GM12878 (cell line): Measurements from ENCODE around the gene PRR12. TPM values are rescaled to one million over a fixed set of nuclear protein-coding genes. Genes with fewer than 3 reads are reported as not detected.
A peak's percentile ranks its signal among the peaks of the same experiment; 100 is the strongest.

ENCODE experiments used
- ATAC-seq: fragments of 200-7000 bp; cut with Tn5 transposase; 3 replicates; pipeline ENCODE4 v1.9.1; 2020; ENCODE audit warnings: mild to moderate bottlenecking, moderate library complexity
- BruUV-seq: library from RNA; stranded (reverse); fragments of 400-500 nt; replicated peaks from 2 replicates; lab custom pipeline; 2021; lab: Mats Ljungman, UMichigan
- CTCF ChIA-PET: fragments of 300-600 bp; sonication (Branson Sonifier 250); formaldehyde crosslinking; extraction: SDS; loops from one replicate; lab custom pipeline; 2021; ENCODE audit warnings: inconsistent platforms; lab: Yijun Ruan, JAX
- POLR2A ChIA-PET: fragments of 350-600 bp; formaldehyde crosslinking; extraction: SDS; loops from one replicate; lab custom pipeline; 2021; ENCODE audit warnings: inconsistent platforms; lab: Charles Lee
- RAD21 ChIA-PET: fragments of 300-600 bp; sonication (Branson Sonifier 250); formaldehyde crosslinking; loops from one replicate; lab custom pipeline; 2023; ENCODE audit warnings: antibody characterized with exemption; ENCODE audit not compliant: unreplicated experiment; lab: Charles Lee
- SMC1A ChIA-PET: fragments of 300-600 bp; sonication (Branson Sonifier 250); formaldehyde crosslinking; loops from one replicate; lab custom pipeline; 2023; ENCODE audit not compliant: unreplicated experiment, uncharacterized antibody; lab: Charles Lee
- DNase-seq: peaks from one replicate; pipeline ENCODE4 v3.0.0-alpha.2; 2011; ENCODE audit warnings: low read depth, low spot score
- FAIRE-seq: peaks from 3 replicates; lab custom pipeline; 2011; peaks lifted over from hg19 to GRCh38; lab: Jason Lieb, UNC
- H2AFZ ChIP-seq: 2 replicates; pipeline ENCODE4 v1.6.0; 2011; ENCODE audit warnings: low read depth, low read length, control low read depth; ENCODE audit not compliant: control insufficient read depth
- H3K27ac ChIP-seq: 2 replicates; pipeline ENCODE4 v1.5.1; 2011; ENCODE audit warnings: control low read depth; ENCODE audit not compliant: control insufficient read depth, insufficient read depth
- H3K27me3 ChIP-seq, 2 experiments: replicated peaks in 1 of 2; 2 replicates each; pipeline versions ENCODE4 v1.6.0 to v1.6.1; 2011; ENCODE audit warnings: low read length in 1 of 2; ENCODE audit not compliant: control insufficient read depth in 2 of 2, insufficient read depth in 2 of 2
- H3K36me3 ChIP-seq, 2 experiments: 2 replicates each; pipeline ENCODE4 v1.5.1; 2011; ENCODE audit warnings: low read length in 1 of 2; ENCODE audit not compliant: control insufficient read depth in 2 of 2, insufficient read depth in 2 of 2
- H3K4me1 ChIP-seq: 2 replicates; pipeline ENCODE4 v1.6.1; 2011; ENCODE audit warnings: mild to moderate bottlenecking, low read length, moderate library complexity, mixed read lengths; ENCODE audit not compliant: control insufficient read depth, insufficient read depth
- H3K4me2 ChIP-seq: 2 replicates; pipeline ENCODE4 v1.6.0; 2011; ENCODE audit warnings: control low read depth; ENCODE audit not compliant: control insufficient read depth, insufficient read depth
- H3K4me3 ChIP-seq: fragments of 200-600 bp; sonication (generic); 2 replicates; pipeline ENCODE4 v1.5.1; 2016
- H3K79me2 ChIP-seq: 2 replicates; pipeline ENCODE4 v1.6.0; 2011; ENCODE audit warnings: low read length; ENCODE audit not compliant: control insufficient read depth, insufficient read depth
- H3K9ac ChIP-seq: 2 replicates; pipeline ENCODE4 v1.8.0; 2011; ENCODE audit warnings: low read length, control low read depth, mixed read lengths; ENCODE audit not compliant: control insufficient read depth, insufficient read depth
- H3K9me3 ChIP-seq: replicated peaks from 3 replicates; pipeline ENCODE4 v1.5.1; 2011; ENCODE audit warnings: mild to moderate bottlenecking, low read length; ENCODE audit not compliant: control insufficient read depth, insufficient read depth
- H4K20me1 ChIP-seq: 2 replicates; pipeline ENCODE4 v1.6.0; 2011; ENCODE audit not compliant: control insufficient read depth, insufficient read depth
- BCL11A ChIP-seq: IDR thresholded peaks from 2 replicates; pipeline ENCODE4 v1.6.1; 2011; ENCODE audit warnings: low read depth, low read length
- BHLHE40 ChIP-seq, 2 experiments: fragments of 450-650 bp in 1 of 2; IDR thresholded peaks; 2 replicates each; pipeline ENCODE4 v1.6.1; 2011 to 2017; ENCODE audit warnings: low read depth in 2 of 2, borderline replicate concordance in 1 of 2, improper control_type of control experiment in 1 of 2, low read length in 1 of 2, mild to moderate bottlenecking in 1 of 2
- CREB1 ChIP-seq: IDR thresholded peaks from 2 replicates; pipeline ENCODE4 v1.6.1; 2012; ENCODE audit warnings: low read depth, mild to moderate bottlenecking, inconsistent platforms
- DPF2 ChIP-seq: fragments of 450-650 bp; IDR thresholded peaks from 2 replicates; pipeline ENCODE4 v1.6.1; 2017; ENCODE audit warnings: mild to moderate bottlenecking
- EGR1 ChIP-seq, 2 experiments: IDR thresholded peaks; 1 replicate in 1 of 2; 2 replicates in 1 of 2; pipeline ENCODE4 v1.6.1; 2011 to 2012; ENCODE audit warnings: low read depth in 2 of 2, low read length in 2 of 2, borderline replicate concordance in 1 of 2, mild to moderate bottlenecking in 1 of 2, moderate library complexity in 1 of 2
- IKZF1 ChIP-seq: fragments of 450-650 bp; conservative IDR thresholded peaks from 2 replicates; pipeline ENCODE4 v1.6.1; 2017; ENCODE audit warnings: antibody characterized with exemption, mild to moderate bottlenecking
- IKZF2 ChIP-seq, 2 experiments: fragments of 450-650 bp; IDR thresholded peaks; 2 replicates each; pipeline ENCODE4 v1.6.1; 2017; ENCODE audit warnings: mild to moderate bottlenecking in 2 of 2, moderate library complexity in 2 of 2
- IRF4 ChIP-seq: IDR thresholded peaks from 2 replicates; pipeline ENCODE4 v1.6.1; 2011; ENCODE audit warnings: low read depth, low read length
- JUNB ChIP-seq: IDR thresholded peaks from 2 replicates; pipeline ENCODE4 v1.6.1; 2016; ENCODE audit warnings: antibody characterized with exemption, mild to moderate bottlenecking
- MEF2A ChIP-seq: IDR thresholded peaks from 2 replicates; pipeline ENCODE4 v1.6.1; 2011; ENCODE audit warnings: low read depth, mild to moderate bottlenecking, low read length, moderate library complexity; ENCODE audit not compliant: insufficient read depth
- MYC ChIP-seq: IDR thresholded peaks from 2 replicates; pipeline ENCODE4 v1.6.1; 2011; ENCODE audit warnings: mild to moderate bottlenecking, low read length, moderate library complexity, inconsistent platforms; ENCODE audit not compliant: insufficient read depth, insufficient replicate concordance, insufficient read length, severe bottlenecking
- RBBP5 ChIP-seq: fragments of 200-600 bp; sonication (generic); conservative IDR thresholded peaks from 2 replicates; pipeline ENCODE4 v1.6.1; 2016
- WGBS: methylation state at CpG from one replicate; pipeline ENCODE4 v1.1.6; 2016; ENCODE audit warnings: low lambda C conversion rate; ENCODE audit not compliant: insufficient replicate concordance, insufficient coverage; ENCODE audit errors: missing lambda C conversion rate; 5-methylcytosine and 5-hydroxymethylcytosine counted together
- in situ Hi-C: fragments of 300-500 bp; cut with MboI; formaldehyde crosslinking; loops from 9 replicates; pipeline ENCODE4 v1.14.3; 2018; ENCODE audit warnings: mixed read lengths
- intact Hi-C: fragments of 100-400 bp; cut with micrococcal nuclease; formaldehyde crosslinking; loops from one replicate; pipeline ENCODE4 v1.14.2; 2022; ENCODE audit not compliant: unreplicated experiment
- polyA plus RNA-seq, 11 experiments: library from polyadenylated mRNA; depleted of rRNA in 4 of 11; unstranded in 6 of 11; stranded (reverse) in 5 of 11; fragments of >200 nt; fragmentation: Nextera tagmentation in 4 of 11; fragmentation: Illumina TruSeq in 1 of 11; extraction: Ambion mirVana in 4 of 11; extraction: Trizol in 1 of 11; gene quantifications; 1 replicate in 1 of 11; 2 replicates in 10 of 11; pipeline versions ENCODE4 v1.2.1 to v1.2.3, GENCODE V29; 2011 to 2016; ENCODE audit warnings: inconsistent platforms in 2 of 11, missing spikeins in 2 of 11, low read depth in 1 of 11
- total RNA-seq, 4 experiments: library from RNA; depleted of rRNA in 3 of 4; stranded (reverse); fragments of >200 nt in 3 of 4; fragmentation: Illumina TruSeq in 1 of 4; extraction: Trizol in 1 of 4; gene quantifications; 2 replicates each; pipeline versions ENCODE4 v1.2.1 to v1.2.3, GENCODE V29; 2013 to 2021
- TF ChIP-seq, protein P1 (sequence below): fragments of 450-650 bp; IDR thresholded peaks from 2 replicates; pipeline ENCODE4 v1.6.1; 2016; ENCODE audit warnings: mild to moderate bottlenecking
- TF ChIP-seq, protein P2 (sequence below): fragments of 450-650 bp; IDR thresholded peaks from 2 replicates; pipeline ENCODE4 v1.6.1; 2016; ENCODE audit warnings: mild to moderate bottlenecking
- TF ChIP-seq, protein P3 (sequence below): fragments of 450-650 bp; IDR thresholded peaks from 2 replicates; pipeline ENCODE4 v1.6.1; 2017; ENCODE audit warnings: mild to moderate bottlenecking, moderate library complexity

The PRR12 gene
- total and polyA plus RNA-seq, 10 of the 15 experiments (the other 5 are each of a cell fraction or from before 2014, with no cell fraction given) = 0.02 to 25.3 (median 1.6) TPM

DNA sequence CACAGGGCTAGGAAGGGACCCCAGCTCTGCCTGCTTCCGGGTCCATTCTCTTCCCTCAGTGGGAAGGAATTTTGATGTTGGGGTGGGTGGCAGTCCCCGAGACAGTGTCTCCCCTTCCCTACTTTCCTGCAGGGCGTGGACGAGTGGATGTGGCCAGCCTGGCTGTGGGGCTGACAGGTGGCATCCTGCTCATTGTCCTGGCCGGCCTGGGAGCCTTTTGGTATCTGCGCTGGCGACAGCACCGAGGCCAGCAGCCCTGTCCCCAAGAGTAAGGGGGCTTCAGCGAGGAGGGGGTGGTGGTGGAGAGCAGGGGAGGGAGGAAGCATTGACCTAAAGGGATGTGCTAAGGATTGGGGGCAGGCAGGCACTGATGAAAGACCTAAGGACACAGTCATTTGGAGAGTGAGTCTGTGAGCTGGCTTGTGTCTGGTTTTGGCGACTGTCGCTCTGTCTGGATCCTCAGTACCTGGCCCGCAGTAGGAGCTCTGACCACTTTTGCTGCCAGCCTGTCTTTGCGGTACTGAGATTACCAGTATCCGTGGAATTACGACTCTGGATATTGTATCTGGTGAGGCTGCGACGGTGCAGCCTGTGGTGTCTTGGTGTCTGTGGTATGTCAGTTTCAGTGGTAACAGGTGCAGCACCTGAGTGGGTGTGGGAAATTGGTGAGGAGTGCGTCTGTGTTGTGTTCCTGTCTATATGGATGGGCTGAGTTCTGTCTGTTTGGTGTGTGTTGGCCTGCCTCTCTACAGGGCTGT, 2.4 kb upstream of the PRR12 start:
- DNase-seq (no peak), ATAC-seq (no peak), FAIRE-seq (no peak)
- Histone ChIP-seq H3K4me3 (no peak overlapping the region), H3K27ac (no peak overlapping the region), H3K4me2 (no peak overlapping the region), H4K20me1 (no peaks in the 10 kb centered on the region), H3K79me2 (peaks cover 20% of the 10 kb centered on the region), H2AFZ (no peak overlapping the region), H3K9ac (no peak overlapping the region), H3K9me3 (no peaks in the 10 kb centered on the region), H3K36me3 (no peaks in the 10 kb centered on the region), H3K4me1 (peaks cover 11% of the 10 kb centered on the region), H3K27me3 (no peaks in the 10 kb centered on the region)
- ChIA-PET POLR2A (interaction anchor here (0.7 to 1.4 kb wide), 4 partner anchors 53 to 88 kb away, joined by 3 to 5 read pairs (median 3); partner anchors contain the start of genes PRMT1 and SCAF1), RAD21 (interaction anchor here (0.9 kb wide), 1 partner anchor 8 kb away, joined by 3 read pairs; the partner anchor contains the start of gene NOSIP), CTCF (interaction anchor here (0.9 to 1.4 kb wide), 2 partner anchors 18 to 84 kb away, joined by 3 read pairs; no protein-coding TSS in a partner anchor), SMC1A (no interaction called here)
- in situ Hi-C loops = no loop called here
- no TSS peak for BruUV-seq
- 43% methylated on average over 18 of the region's 18 CpGs for WGBS
- intact Hi-C loops = no loop called here
- TF ChIP-seq IKZF2 (IDR thresholded peaks at IDR 0.05) = peak; percentile 60 to 65; a peak in 3 of 4 replicates
- TF ChIP-seq, protein P1, sequence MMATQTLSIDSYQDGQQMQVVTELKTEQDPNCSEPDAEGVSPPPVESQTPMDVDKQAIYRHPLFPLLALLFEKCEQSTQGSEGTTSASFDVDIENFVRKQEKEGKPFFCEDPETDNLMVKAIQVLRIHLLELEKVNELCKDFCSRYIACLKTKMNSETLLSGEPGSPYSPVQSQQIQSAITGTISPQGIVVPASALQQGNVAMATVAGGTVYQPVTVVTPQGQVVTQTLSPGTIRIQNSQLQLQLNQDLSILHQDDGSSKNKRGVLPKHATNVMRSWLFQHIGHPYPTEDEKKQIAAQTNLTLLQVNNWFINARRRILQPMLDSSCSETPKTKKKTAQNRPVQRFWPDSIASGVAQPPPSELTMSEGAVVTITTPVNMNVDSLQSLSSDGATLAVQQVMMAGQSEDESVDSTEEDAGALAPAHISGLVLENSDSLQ = peak; percentile 48; the same call in 1 of the 2 replicates
- TF ChIP-seq IKZF1 = peak; percentile 60
- 0 out of 2 replicates have a peak, but pooled peaks have one; percentile 41 for TF ChIP-seq BCL11A
- TF ChIP-seq CREB1 = 0 out of 2 replicates have a peak, but pooled peaks have one; percentile 12
- TF ChIP-seq EGR1 (IDR thresholded peaks at IDR 0.05; ENCODE audit: borderline replicate concordance in 1 of 2, low read depth in 2 of 2, low read length in 2 of 2) = peak in 1 of 2 experiments; percentile 75; a peak in 2 of 3 replicates
- no peak for TF ChIP-seq MYC
- TF ChIP-seq RBBP5 = no peak
- TF ChIP-seq, protein P2, sequence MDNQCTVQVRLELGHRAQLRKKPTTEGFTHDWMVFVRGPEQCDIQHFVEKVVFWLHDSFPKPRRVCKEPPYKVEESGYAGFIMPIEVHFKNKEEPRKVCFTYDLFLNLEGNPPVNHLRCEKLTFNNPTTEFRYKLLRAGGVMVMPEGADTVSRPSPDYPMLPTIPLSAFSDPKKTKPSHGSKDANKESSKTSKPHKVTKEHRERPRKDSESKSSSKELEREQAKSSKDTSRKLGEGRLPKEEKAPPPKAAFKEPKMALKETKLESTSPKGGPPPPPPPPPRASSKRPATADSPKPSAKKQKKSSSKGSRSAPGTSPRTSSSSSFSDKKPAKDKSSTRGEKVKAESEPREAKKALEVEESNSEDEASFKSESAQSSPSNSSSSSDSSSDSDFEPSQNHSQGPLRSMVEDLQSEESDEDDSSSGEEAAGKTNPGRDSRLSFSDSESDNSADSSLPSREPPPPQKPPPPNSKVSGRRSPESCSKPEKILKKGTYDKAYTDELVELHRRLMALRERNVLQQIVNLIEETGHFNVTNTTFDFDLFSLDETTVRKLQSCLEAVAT = peak; percentile 67; the same call in 1 of the 2 replicates
- peak; percentile 82 for TF ChIP-seq IRF4
- TF ChIP-seq, protein P3, sequence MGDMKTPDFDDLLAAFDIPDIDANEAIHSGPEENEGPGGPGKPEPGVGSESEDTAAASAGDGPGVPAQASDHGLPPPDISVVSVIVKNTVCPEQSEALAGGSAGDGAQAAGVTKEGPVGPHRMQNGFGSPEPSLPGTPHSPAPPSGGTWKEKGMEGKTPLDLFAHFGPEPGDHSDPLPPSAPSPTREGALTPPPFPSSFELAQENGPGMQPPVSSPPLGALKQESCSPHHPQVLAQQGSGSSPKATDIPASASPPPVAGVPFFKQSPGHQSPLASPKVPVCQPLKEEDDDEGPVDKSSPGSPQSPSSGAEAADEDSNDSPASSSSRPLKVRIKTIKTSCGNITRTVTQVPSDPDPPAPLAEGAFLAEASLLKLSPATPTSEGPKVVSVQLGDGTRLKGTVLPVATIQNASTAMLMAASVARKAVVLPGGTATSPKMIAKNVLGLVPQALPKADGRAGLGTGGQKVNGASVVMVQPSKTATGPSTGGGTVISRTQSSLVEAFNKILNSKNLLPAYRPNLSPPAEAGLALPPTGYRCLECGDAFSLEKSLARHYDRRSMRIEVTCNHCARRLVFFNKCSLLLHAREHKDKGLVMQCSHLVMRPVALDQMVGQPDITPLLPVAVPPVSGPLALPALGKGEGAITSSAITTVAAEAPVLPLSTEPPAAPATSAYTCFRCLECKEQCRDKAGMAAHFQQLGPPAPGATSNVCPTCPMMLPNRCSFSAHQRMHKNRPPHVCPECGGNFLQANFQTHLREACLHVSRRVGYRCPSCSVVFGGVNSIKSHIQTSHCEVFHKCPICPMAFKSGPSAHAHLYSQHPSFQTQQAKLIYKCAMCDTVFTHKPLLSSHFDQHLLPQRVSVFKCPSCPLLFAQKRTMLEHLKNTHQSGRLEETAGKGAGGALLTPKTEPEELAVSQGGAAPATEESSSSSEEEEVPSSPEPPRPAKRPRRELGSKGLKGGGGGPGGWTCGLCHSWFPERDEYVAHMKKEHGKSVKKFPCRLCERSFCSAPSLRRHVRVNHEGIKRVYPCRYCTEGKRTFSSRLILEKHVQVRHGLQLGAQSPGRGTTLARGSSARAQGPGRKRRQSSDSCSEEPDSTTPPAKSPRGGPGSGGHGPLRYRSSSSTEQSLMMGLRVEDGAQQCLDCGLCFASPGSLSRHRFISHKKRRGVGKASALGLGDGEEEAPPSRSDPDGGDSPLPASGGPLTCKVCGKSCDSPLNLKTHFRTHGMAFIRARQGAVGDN = no peak
- peak; percentile 54; the same call in 1 of the 2 replicates for TF ChIP-seq DPF2
- TF ChIP-seq BHLHE40 (IDR thresholded peaks at IDR 0.05; ENCODE audit: borderline replicate concordance in 1 of 2, low read depth in 2 of 2, low read length in 1 of 2) = peak in 1 of 2 experiments; percentile 19; a peak in 1 of 4 replicates
- TF ChIP-seq MEF2A = 0 out of 2 replicates have a peak, but pooled peaks have one; percentile 17
- TF ChIP-seq JUNB = peak; percentile 27; the same call in 1 of the 2 replicates
